Kidney (tissue), 14 donors: ENCODE measurements around the gene ZBTB43. TPM values are rescaled to one million over a fixed set of nuclear protein-coding genes. Genes with fewer than 3 reads are reported as not detected.

Experiments
- DNase-seq, 5 donors: peaks; one replicate each; pipeline ENCODE4 v3.0.0-alpha.2; 2013 to 2020
- FAIRE-seq: peaks from 2 replicates; lab custom pipeline; 2012; peaks lifted over from hg19 to GRCh38; lab: Jason Lieb, UNC
- H3K27ac ChIP-seq, 2 donors: one replicate each; pipeline ENCODE4 v1.7.0; 2013; ENCODE audit warnings: low read depth in 2 of 2, low read length in 2 of 2, inconsistent platforms in 1 of 2
- H3K27me3 ChIP-seq: one replicate; pipeline ENCODE4 v1.7.1; 2013; ENCODE audit warnings: low read length, inconsistent platforms; ENCODE audit not compliant: control insufficient read depth, insufficient read depth
- H3K36me3 ChIP-seq, 3 donors: one replicate each; pipeline versions ENCODE4 v1.7.0 to v1.7.1; 2013; ENCODE audit warnings: low read length in 3 of 3, control low read depth in 1 of 3, inconsistent platforms in 1 of 3; ENCODE audit not compliant: insufficient read depth in 3 of 3, control insufficient read depth in 2 of 3
- H3K4me1 ChIP-seq, 3 donors: one replicate each; pipeline versions ENCODE4 v1.7.0 to v1.7.1; 2013; ENCODE audit warnings: low read length in 3 of 3, inconsistent platforms in 1 of 3, low read depth in 1 of 3; ENCODE audit not compliant: control insufficient read depth in 2 of 3, insufficient read depth in 2 of 3
- H3K4me3 ChIP-seq, 3 donors: one replicate each; pipeline versions ENCODE4 v1.7.0 to v1.8.1; 2013; ENCODE audit warnings: low read length in 3 of 3, control low read depth in 1 of 3, inconsistent platforms in 1 of 3
- H3K9ac ChIP-seq, 3 donors: one replicate each; pipeline versions ENCODE4 v1.7.0 to v1.7.1; 2013; ENCODE audit warnings: low read length in 3 of 3, control low read depth in 1 of 3, inconsistent platforms in 1 of 3
- H3K9me3 ChIP-seq, 3 donors: one replicate each; pipeline versions ENCODE4 v1.7.0 to v1.7.1; 2013; ENCODE audit warnings: low read length in 3 of 3, control low read depth in 1 of 3, inconsistent platforms in 1 of 3; ENCODE audit not compliant: control insufficient read depth in 2 of 3, insufficient read depth in 1 of 3
- intact Hi-C: fragments of 100-400 bp; cut with DNase I; formaldehyde crosslinking; loops from one replicate; pipeline ENCODE4 v1.11.1; 2022
- polyA plus RNA-seq: library from polyadenylated mRNA; stranded (reverse); fragments of 350-450 nt; fragmentation: Illumina TruSeq; extraction: RNeasy Lipid Tissue Mini Kit (QIAGEN cat#74804); gene quantifications from one replicate; pipeline ENCODE4 v1.2.3, GENCODE V29; 2014; ENCODE audit warnings: low read depth, low replicate concordance; ENCODE audit not compliant: insufficient read depth
- total RNA-seq: library from RNA; stranded (reverse); fragmentation: NEBNext Ultra II Directional; extraction: Animal tissue kit (Norgen Biotek cat#: 25700); gene quantifications from one replicate; pipeline ENCODE4 v1.2.1, GENCODE V29; 2021
- TF ChIP-seq, protein P1 (sequence below): IDR thresholded peaks from 3 replicates; pipeline ENCODE4 v1.5.1; 2012; ENCODE audit warnings: mild to moderate bottlenecking, moderate library complexity, borderline replicate concordance; ENCODE audit not compliant: insufficient read depth; ENCODE audit errors: extremely low read depth
- donor health status: control.
- donor health status: control.
- donor health status: control.
- donor health status: control.
- donor health status: control.
- donor health status: DM: yes; HTN: yes; CAD: no.
- donor health status: Normal renal cell carcinoma (clear cell type).

ZBTB43 gene
- total and polyA plus RNA-seq, 2 donors from 2014 or later = 6.6 to 18.8 TPM

DNA sequence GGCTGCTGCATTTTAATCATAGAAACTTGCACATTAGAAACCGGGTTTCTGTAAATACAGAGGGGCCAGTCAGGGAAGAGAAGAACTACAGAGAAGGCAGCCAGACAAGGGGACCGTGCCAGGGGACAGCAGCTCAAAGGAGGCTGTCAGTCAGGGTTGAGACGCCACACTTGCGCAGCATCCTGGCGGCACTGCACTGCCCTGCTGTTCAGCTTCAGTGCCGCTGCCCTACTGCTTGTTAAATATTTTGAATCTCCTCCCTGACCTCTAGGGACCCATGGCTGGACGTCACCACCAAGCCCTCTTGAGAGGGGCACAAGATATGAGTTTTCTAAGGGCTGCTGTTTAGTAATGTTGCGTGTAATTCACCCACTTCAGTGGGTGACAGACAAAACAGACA, 43.6 kb upstream of the ZBTB43 start:
- H3K27me3 ChIP-seq = no peaks in the 10 kb centered on the region
- H3K9ac ChIP-seq = no peak overlapping the region
- no peak for FAIRE-seq
- H3K4me3 ChIP-seq = no peak overlapping the region
- TF ChIP-seq, protein P1, sequence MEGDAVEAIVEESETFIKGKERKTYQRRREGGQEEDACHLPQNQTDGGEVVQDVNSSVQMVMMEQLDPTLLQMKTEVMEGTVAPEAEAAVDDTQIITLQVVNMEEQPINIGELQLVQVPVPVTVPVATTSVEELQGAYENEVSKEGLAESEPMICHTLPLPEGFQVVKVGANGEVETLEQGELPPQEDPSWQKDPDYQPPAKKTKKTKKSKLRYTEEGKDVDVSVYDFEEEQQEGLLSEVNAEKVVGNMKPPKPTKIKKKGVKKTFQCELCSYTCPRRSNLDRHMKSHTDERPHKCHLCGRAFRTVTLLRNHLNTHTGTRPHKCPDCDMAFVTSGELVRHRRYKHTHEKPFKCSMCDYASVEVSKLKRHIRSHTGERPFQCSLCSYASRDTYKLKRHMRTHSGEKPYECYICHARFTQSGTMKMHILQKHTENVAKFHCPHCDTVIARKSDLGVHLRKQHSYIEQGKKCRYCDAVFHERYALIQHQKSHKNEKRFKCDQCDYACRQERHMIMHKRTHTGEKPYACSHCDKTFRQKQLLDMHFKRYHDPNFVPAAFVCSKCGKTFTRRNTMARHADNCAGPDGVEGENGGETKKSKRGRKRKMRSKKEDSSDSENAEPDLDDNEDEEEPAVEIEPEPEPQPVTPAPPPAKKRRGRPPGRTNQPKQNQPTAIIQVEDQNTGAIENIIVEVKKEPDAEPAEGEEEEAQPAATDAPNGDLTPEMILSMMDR = no peak
- intact Hi-C loops = no loop called here
- H3K36me3 ChIP-seq = no peaks in the 10 kb centered on the region
- H3K27ac ChIP-seq = no peak overlapping the region
- H3K9me3 ChIP-seq = no peaks in the 10 kb centered on the region
- DNase-seq = no peak
- no peaks in the 10 kb centered on the region for H3K4me1 ChIP-seq

GRCh38 chr9:126763130-126763764, 41.6 kb upstream of the ZBTB43 start:
- DNase-seq (no peak), FAIRE-seq (no peak)
- Histone ChIP-seq H3K4me3 (no peak overlapping the region), H3K27ac (no peak overlapping the region), H3K36me3 (no peaks in the 10 kb centered on the region), H3K4me1 (no peaks in the 10 kb centered on the region), H3K9me3 (no peaks in the 10 kb centered on the region), H3K27me3 (no peaks in the 10 kb centered on the region), H3K9ac (no peak overlapping the region)
- TF ChIP-seq, protein P1 = no peak
- intact Hi-C loops = no loop called here

DNA sequence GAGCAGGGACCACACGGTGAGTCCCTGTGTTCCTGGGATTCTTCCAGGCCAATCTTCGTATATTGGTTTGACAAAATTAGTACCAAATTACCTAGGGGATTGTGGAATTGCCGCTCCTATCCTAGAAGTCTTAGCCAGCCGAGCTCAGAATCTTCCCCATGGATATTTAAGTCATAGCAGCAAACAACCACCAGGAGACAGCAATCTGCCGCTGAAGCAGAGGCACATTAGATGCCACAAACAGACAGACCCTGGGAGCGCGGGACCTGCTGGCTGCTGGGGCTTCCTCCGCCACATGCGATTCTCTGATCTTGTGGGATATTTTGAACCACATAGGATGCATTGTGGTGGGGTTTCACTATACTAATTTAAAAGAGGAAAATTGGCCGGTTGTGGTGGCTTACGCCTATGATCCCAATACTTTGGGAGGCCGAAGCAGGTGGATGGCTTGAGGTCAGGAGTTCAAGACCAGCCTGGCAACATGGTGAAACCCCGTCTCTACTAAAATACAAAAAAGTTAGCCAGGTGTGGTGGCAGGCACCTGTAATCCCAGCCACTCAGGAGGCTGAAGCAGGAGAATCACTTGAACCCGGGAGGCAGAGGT, 31.7 kb upstream of the ZBTB43 start:
- Histone ChIP-seq H3K4me3 (no peak overlapping the region), H3K27me3 (no peaks in the 10 kb centered on the region), H3K4me1 (no peaks in the 10 kb centered on the region), H3K27ac (no peak overlapping the region), H3K9me3 (no peaks in the 10 kb centered on the region), H3K9ac (no peak overlapping the region), H3K36me3 (no peaks in the 10 kb centered on the region)
- FAIRE-seq (no peak), DNase-seq (no peak)
- TF ChIP-seq, protein P1 = peak; percentile 27
- intact Hi-C loops = no loop called here
